Measurements from ENCODE around the gene KRT81.

GRCh38 chr12:52320784-52321400 is 29.6 kb upstream of the KRT81 start, which contains the start of gene KRT83:
- no peak for TF ChIP-seq CTCF (IDR thresholded peaks at IDR 0.05; ENCODE audit: low read depth, low read length, poor library complexity, severe bottlenecking)
- no peak for TF ChIP-seq EZH2phosphoT487 (IDR thresholded peaks at IDR 0.05; ENCODE audit: borderline replicate concordance, low read length)

Measured in DOHH2 (cell line).